Hematopoietic multipotent progenitor cell treated with erythropoietin and hydrocortisone succinate and interleukin-3 and kit ligand, for 4 days (in vitro differentiated cells): Measurements from ENCODE around the gene CFTR.
"Not testable (repeated sequence)": the region's sequence is repeated elsewhere in the genome, so short reads cannot be mapped to it uniquely, and the experiment has no call there.

Experiments used
- DNase-seq: peaks from one replicate; pipeline ENCODE4 v3.0.0-alpha.2; 2015

CFTR gene

GRCh38 chr7:117692338-117692737 lies 212.5 kb downstream of the CFTR start:
- no peak for DNase-seq

DNA sequence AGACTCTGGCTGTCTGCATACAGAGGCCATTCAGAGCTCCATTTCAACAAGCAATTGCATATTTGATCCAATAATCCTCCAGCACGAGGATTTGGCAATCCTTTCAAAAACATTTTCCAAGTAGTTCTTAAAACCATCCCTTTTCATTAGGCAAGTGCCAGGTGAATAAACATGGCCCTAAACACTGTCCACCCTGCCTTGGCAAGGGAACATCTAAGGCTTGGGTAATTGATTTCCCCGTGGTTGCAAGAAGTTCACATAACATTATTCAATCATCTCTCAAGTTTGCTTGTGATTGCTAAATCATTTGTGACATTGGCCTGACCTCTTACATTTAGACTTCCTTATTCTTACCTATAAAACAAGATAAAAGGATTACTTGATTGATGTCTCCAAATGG lies 218.2 kb downstream of the CFTR start:
- DNase-seq, result no peak

- no peak for DNase-seq
These were observed 224.2 kb downstream of the CFTR start for GRCh38 chr7:117704063-117704462.

- no peak for DNase-seq
These were observed 225.8 kb downstream of the CFTR start for GRCh38 chr7:117705630-117706029.

DNA sequence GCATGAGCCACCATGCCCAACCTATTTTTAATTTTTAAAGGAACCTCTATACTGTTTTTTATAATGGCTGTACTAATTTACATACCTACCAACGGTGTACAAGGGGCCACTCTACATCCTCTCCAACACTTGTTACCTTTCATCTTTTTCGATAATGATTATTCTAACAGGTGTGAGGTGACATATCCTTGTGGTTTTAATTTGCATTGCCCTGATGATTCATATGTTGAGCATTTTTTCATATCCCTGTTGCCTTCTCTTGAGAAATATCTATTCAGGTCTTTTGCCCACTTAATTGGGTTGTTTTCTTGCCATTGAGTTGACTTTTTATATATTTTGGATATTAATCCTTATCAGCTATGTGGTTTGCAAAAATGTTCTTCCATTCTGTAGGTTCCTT lies 226.4 kb downstream of the CFTR start:
- DNase-seq, result no peak

- no peak for DNase-seq
These were observed 227.3 kb downstream of the CFTR start for GRCh38 chr7:117707080-117707479.

GRCh38 chr7:117708173-117708572 lies 228.3 kb downstream of the CFTR start:
- DNase-seq, result not testable (repeated sequence)

DNA sequence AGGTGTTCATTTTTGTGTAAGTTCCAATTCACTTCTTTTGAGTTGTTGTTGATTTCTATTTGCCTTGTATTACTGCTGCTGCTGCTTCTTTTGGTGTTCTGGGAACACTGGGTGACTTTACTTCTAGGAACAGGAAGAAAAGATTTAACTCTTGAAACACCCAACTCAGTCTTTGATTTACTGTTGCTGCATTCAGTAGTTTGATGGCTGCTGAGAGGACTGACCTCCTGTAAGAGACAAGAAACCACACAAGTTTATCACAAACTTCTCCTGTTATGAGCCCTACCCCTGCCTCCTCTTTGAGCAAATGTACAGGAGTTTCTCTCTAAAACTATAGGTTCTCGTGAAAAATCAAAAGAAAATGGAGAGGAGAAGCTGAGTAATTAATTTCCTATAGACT lies 231.7 kb downstream of the CFTR start:
- no peak for DNase-seq

- peak; percentile 82 for DNase-seq
These were observed 236.1 kb downstream of the CFTR start for GRCh38 chr7:117715784-117716445.

DNA sequence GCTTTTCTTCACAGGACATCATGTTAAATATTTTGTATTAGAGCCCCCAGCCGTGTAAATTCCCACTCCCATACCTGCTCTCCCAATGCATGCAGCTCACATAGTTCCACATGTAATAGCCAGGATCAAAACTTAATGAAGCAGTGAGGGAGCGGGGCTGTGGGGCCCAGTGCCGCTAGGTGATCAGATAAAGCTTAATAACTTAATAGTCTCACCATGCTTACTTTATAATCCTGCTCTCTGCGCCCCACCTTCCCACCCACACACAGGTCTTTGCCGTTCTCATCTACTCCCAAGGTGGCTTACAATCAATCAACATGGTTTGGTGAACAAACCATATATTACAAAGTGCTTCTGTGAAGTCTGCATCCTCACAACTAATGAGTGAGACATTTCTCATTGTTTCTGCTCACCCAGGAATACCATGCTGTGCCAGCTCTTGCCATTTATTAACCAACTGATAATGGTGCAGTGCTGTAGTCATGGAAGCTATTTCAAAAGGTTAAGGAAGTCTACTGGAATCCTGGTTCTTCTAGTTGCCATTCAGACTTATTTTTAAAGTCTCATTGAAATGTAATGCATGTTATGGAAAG lies 237.0 kb downstream of the CFTR start:
- no peak for DNase-seq

DNA sequence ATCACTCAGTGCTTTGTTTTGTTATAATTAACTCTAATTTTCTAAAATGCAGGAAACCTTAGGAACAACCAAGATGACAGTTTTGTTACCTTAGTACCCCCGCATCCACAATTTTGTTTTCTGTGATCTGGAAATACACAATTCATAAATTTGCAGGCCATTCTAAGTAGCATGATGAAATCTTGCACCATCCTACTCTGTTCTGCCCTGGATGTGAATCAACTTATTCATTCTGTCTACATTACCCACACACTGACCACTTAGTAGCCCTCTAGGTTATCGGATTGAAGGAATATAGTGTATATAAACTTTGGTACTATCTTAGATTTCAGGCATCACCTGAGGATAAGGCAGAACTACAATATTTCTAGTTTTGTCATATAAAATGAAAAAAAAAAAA lies 237.5 kb downstream of the CFTR start:
- DNase-seq, result no peak
